ENCODE data around the gene PIH1D1.

Gene PIH1D1

DNA sequence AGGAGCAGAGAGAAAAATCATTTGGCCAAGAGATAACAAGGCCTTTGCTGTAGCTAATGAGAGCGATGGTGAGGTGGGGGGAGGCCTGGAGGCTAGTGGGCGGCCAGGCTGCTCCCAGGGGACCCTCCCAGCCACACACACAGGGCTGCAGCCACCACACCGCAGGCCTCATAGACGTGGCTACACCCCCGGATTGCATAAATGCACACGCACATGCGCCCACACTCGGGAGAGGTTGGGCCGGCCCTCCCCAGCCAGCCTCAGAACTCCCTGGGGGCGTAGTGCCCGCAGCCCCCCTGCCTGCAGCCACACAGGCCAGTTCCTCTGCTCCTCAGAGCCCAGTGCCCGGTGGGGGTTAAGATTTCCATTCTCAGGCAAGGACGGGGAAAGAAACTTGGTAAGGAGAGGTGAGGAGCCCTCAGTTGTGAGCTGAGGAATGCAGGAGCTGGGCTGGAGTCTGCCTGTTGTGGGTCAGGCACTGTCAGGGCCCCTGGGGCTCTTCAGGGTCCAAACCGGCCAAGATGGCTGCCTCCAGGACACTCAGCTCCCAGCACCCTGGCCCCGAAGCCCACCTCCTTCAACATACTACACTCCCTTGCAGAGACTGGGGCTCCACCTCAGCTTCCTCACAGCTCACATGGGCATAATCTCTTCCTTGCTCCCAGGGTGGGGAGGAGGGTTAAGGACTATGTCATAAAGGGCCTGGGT lies 36.4 kb downstream of the PIH1D1 start:
- no peak for DNase-seq

DNA sequence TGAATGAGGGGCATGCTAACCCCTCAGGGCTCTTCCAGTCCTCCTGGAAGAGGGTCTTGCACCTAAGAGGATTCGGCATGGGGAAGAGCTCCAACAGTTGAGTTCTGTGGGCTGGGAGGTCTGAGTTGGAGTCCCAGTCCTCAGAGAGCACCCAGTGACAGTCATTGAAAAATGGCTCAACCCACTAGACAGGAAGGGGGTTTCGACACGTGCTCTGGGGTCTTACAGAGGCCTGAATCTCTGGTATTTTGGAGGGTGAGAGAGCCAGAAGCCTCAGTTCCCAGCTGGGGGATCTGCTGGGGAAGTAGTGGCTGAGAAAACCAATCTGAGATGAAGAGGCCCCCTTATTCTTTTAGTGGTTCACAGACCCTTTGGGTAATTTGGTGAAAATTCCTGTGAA lies 37.4 kb downstream of the PIH1D1 start:
- no peak for DNase-seq

DNA sequence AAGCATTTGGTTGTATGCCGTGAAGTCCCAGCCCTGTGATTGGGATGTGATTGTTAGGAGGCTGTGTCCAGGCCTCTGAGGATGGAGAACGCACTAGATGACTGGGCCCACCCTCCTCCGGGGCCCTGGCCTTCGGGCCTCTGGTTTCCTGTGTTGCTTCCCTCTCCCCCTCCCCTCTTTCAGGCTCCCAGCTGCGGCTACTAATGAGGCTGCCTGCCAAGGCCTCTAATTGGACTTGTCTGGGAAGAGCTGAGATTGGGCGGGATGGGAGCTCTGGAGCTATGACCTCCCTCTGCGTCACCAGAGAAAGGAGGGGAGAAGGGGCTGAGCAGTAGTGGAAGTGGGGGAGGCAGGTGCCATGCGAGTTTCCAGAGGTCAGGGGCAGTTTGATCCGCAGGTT lies 38.3 kb downstream of the PIH1D1 start:
- no peak for DNase-seq

DNA sequence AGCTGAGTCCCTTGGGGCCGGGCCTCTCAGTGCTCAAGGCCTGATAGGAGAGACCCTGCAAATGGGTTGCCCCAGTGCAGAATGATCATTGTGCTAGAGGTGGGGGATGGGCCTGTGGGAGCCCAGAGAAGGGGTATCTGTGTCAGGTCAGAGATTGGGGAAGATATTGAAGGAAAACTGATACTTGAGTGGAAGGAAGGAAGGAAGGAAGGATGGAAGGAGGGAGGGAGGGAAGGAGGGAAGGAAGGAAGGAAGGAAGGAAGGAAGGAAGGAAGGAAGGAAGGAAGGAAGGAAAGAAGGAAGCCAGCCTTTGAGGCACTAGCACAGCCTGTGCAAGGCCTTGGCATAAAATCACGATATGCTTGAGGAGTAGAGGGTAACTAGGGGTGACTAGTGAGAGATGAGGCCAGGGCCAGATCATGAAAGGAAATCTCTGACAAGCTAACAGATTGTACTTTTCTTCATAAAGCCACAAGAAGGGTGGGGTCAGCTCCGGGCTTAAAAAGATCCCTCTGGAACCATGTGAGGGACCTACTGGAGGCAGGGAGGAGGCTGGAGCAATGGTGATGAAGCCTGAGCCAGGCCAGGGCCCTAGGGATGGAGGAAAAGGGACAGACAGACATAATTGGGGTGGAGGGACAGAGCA lies 39.8 kb downstream of the PIH1D1 start:
- DNase-seq: no peak

DNA sequence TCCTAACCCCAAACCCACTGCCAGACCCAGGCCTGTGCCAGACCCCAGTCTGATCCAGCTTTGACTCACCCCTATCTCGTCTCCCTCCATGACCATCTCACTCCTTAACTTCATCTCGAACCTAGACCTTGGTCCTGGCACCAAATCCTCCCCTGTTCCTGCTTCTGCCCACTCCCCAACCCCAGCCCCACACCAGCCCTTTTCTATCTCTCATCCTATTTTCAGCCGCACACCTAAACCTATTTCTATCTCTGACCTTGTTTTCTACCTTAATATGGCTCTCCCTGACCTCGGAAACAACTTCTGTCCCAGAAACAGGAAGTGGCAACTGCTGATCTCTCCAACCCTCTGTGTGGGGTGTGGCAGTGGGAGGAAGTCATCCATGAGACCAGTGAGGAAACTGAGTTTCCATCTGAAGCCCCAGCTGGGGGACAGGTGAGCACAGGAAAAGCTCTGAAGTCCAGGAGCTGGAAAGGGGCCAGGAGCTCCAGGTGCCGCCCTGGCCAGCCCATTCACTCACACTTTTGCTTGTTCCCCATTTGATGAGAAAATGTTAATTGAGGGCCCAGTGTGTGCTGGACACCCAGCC lies 42.1 kb downstream of the PIH1D1 start:
- DNase-seq: no peak

DNA sequence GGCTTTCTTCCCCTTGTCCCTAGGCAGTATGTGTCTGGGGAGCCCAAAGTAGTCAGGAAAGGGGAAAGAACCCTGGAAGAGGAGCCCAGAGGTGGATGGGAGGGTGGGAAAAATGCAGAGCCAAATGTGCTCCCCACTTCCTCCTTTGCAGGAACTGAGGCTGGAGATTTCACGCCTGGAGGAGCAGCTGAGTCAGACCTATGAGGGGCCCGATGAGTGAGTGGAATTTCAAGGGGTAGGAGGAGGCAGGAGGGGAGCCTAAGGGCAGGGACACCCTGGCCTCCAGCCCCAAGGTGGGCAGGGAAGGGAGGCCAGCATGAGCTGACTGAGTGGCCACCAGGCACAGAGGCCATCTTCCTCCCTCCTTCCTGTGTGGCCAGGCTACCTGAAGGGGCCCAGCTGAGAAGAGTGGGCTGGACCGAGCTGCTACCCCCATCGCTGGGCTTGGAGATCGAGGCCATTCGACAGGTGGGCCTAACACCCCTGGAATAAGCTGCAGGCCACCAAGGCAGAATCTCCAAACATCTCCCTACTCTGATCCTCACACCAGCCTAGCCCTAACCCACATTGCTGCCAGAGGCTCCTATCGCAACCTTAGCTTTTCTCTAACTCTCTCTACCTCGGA lies 42.7 kb downstream of the PIH1D1 start:
- no peak for DNase-seq

DNA sequence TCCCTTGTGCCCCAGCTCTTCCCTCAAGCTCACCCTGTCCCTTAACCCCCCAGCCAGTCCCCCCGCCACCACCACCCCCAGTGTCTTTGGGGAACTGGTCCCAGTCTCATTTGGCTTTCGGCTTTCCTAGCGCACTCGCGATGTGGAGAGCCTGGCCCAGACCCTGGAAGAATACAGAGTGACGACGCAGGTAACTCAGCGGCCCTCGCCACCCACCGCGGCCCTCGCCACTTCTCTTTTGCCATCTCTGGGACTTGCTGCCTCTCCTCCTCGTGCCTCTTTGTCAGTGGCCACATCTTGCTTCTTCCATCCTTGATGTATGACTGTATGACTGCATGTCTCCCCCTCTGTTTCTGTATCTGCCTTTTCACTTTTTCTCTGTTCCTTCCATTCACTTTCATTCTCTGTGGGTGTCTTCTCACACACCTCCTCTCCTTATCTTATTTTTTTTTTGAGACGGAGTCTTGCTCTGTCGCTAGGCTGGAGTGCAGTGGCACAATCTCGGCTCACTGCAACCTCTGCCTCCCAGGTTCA lies 44.1 kb downstream of the PIH1D1 start:
- DNase-seq: no peak

DNA sequence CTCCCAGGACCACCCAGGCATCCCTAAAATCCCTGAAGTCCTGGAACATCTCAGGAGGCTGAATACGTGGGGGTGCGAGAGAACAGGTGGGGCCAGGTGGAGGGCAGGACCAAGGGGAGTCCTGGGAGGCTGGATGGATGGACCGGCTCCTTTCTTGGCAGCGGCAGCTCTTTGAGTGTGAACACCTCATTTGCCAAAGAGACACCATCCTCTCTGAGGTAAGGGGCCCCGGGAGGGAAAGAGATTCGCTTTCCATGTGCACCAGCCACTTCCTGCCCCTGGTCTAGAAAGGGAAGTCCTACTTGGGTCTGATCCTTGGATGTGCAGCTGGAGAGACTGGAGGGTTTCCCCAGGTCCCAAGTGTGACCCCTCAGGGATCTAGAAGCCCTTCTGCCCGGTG lies 44.5 kb downstream of the PIH1D1 start:
- no peak for DNase-seq

DNA sequence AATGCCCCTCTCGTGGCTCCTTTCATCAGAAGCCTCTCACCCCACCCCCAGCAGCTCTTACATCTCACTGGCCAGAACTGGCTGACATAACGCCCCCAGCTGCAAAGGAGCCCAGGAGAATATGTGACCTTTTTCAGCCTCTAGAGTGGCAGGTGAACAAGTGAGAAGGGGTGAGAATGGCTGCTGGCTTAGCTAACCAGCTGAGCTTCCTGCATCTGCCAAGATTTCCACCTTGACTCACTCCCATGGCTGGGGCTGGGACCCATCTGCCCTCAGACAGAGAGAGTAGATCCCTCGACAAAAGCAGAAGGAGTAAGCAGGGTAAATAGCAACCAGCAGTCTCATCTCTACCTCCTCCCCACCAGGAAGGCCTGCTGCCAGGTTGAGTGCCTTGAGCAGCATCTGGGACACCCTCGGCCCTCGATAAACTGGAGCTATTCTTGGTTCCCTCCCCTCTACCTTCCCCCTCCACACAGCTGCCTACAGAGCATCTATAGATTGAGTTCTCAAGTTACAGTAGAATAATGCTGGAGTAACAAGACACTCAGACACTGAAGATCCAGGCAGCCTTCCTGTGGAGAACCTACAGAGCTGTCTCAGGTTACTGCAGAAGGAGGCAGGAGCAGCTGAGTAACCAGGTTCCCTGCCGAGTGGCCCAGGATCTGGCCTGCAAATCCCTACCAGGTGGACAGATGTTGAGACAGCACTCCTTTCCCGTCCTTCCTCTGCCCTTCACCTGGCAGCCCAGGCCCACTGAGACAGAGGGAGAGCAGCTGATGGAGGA lies 48.0 kb downstream of the PIH1D1 start:
- DNase-seq: no peak

DNA sequence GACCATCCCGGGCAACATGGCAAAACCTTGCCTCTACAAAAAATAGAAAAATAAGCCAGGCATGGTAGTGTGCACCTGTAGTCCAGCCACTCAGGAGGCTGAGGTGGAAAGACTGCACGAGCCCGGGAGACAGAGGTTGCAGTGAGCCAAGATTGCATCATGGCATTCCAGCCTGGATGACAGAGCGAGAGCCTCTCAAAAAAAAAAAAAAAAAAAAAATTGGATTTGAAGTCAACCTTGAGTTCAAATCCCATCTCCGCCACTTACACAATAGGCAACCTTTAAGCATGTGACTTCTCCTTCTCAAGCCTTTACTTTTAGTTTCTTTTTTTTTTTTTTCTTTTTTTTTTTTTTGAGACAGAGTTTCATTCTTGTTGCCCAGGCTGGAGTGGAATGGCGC lies 51.6 kb downstream of the PIH1D1 start:
- DNase-seq: no peak

DNA sequence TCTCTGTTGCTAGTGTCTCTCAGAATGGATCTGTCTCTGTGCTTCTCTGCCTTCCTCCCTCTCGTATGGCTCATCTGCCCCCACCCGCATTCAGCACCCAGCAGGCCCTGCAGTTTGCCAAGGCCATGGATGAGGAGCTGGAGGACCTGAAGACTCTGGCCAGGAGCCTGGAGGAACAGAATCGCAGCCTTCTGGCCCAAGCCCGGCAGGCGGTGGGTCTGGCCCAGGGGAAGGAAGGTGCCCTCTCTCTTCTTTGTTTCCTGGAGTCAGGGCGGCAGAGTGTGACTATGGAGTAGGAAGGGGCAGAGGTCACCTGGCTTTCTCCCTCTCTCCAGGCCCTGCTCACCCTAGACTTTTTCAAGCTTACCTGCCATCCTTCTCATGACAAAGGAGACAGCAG lies 52.7 kb downstream of the PIH1D1 start:
- DNase-seq: no peak

DNA sequence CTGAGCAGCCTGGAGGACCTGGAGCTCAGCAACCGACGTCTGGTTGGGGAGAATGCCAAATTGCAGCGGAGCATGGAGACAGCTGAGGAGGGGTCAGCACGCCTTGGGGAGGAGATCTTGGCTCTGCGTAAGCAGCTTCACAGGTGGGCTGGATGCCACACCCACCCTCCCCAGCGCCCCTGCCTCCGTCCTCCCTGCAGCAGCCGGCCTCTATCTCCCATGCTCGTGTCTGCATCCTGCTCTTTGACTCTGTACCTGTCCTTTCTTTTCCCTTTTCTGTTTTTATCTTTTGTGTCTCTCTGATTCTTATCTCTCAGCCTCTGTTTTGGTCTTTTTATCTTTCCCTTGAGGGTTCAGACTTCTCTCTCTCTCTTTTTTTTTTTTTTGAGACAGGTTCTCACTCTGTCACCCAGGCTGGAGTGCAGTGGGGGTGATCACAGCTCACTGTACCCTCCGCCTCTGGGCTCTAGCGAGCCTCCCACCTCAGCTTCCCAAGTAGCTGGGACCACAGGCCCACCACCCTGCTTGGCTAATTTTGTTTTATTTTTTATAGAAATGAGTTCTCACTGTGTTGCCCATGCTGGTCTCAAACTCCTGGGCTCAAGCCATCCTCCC lies 53.5 kb downstream of the PIH1D1 start:
- no peak for DNase-seq

DNA sequence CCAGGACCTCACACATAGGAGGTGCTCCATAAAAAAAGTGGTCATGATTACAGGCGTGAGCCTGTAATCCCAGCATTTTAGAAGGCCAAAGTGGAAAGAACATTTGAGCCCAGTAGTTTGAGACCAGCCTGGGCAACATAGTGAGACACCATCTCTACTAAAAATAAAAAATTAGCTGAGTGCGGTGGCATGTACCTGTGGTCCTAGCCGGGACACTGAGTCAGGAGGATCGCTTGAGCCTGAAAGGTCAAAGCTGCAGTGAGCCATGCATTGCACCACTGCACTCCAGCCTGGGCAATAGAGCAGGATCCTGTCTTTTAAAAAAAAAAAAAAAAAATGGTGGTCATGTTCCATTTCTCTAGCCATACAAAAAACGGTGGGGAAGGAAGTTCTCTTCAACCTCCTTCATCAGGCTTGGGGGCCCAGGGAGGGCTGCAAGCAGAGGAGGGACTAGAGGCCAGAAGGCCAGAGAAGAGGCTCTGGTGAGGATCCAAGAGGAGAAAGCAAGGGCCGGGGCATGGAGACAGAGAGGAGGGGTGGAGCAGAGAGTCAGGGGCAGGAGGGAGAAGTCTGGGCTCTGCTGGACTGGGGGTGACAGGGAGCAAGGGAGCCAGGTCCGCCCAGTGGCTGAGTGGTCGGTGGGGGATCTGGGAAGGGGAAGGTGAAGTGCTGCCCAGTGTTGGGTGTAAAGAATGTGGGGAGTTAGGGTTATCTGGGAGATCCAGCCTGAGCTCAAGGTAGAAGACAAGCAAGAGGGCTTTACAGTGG lies 54.7 kb downstream of the PIH1D1 start:
- DNase-seq: no peak

Measured in activated CD4-positive, alpha-beta T cell treated with anti-CD3 and anti-CD28 coated beads, Interleukin-2, amount 50 U/mL, for 1 hour (primary cell).